Transverse colon (tissue), 4 donors: ENCODE results near the gene GNG4.

Source experiments
- POLR2AphosphoS5 ChIP-seq, 3 donors: sonication (generic); formaldehyde crosslinking; IDR thresholded peaks; one replicate each; pipeline ENCODE4 v1.6.1; 2016; ENCODE audit warnings: antibody characterized with exemption in 3 of 3
- TF ChIP-seq, protein P1 (sequence below), 5 experiments: fragments of 200-600 bp in 3 of 5; fragments of 450-650 bp in 2 of 5; sonication (generic) in 3 of 5; IDR thresholded peaks; 1 replicate in 2 of 5; 2 replicates in 3 of 5; pipeline ENCODE4 v1.5.1; 2016 to 2017; ENCODE audit warnings: antibody characterized with exemption in 5 of 5, inconsistent platforms in 3 of 5, mild to moderate bottlenecking in 2 of 5, moderate library complexity in 1 of 5

DNA sequence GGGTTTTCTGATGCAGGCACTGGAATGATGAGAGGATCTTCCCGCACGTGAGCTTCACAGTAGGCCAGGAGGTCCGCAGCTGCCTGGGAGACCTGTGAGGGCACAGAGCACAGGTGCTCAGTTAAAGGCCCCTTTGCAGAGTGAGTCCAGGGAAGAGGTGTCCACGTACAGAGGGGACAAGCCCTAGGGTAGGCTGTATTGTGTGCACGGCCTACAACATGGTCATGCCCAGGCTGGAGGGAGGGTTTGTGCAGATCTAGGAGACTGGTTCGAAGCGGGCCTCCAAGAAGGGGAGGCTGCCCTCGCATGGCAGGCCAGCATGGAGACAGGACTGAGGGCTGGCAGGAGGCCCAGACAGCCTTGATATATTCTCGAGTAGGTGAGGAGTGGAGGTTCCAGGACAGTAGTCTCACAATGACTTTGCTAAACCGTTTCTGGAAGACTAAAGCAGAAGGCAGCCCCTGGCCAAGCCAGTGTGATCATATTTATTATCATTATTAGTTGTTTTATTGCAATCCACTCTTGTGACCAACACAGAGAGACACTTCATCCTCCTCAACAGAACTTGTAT is 97.4 kb downstream of the GNG4 start:
- TF ChIP-seq, protein P1, sequence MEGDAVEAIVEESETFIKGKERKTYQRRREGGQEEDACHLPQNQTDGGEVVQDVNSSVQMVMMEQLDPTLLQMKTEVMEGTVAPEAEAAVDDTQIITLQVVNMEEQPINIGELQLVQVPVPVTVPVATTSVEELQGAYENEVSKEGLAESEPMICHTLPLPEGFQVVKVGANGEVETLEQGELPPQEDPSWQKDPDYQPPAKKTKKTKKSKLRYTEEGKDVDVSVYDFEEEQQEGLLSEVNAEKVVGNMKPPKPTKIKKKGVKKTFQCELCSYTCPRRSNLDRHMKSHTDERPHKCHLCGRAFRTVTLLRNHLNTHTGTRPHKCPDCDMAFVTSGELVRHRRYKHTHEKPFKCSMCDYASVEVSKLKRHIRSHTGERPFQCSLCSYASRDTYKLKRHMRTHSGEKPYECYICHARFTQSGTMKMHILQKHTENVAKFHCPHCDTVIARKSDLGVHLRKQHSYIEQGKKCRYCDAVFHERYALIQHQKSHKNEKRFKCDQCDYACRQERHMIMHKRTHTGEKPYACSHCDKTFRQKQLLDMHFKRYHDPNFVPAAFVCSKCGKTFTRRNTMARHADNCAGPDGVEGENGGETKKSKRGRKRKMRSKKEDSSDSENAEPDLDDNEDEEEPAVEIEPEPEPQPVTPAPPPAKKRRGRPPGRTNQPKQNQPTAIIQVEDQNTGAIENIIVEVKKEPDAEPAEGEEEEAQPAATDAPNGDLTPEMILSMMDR (IDR thresholded peaks at IDR 0.05) = no peak
- TF ChIP-seq POLR2AphosphoS5 (IDR thresholded peaks at IDR 0.05) = no peak
